Measurements from ENCODE around the gene CKS1B.

Gene CKS1B

DNA sequence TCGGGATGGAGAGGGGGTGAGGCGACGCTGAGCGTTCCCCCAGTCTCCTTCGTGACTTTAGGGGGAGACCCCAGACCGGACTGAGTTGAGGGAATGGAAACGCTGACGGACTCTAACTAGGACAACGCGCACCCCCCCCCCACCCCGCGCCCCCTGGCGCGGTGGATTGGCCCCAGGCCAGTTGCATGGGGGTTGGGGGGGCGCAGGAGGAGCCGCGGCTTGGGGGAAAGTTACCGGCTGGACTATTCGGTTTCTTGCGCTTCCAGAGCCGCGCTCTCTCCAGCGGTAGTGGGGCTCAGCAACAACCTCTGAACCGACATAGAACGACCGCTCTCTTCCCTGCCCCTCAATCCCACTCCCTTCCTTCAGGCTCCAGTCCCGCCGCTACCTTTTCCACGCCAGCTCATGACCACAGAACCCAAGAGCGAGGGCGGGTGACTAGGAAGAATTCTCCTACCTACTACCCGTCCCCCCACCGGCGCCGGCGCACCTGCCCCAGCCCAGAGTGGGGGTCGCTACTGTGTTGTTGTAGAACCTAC lies 28.8 kb downstream of the CKS1B start:
- peak; percentile 52 for DNase-seq

DNA sequence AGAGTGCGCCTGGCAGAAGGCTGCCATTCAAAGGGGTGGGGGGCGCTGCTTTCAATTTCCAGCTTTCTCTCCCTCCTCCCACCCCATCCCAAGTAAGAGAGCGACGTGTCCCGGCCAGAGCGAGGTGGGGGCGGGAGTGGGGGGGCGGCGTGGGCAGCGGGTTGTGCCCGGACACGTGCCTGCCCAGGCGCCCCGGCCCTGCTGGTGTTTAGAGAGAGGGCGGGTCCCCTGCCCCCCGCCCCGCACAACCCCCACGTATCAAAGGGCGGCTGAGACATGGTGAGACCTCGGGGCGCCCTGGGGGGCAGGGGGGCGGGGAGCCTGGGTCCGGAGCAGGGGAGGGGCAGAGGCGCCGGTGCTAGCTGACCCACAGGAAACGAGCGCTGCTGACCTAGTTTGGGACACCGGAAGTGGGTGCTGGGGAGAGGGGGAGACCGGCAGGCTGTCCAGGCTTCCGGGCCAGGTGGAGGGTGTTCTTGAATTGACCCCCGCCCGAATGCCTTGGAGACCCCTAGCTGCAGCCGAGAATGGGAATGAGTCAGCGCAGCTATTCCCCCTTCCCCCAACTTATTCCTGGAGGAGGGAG lies 29.4 kb downstream of the CKS1B start:
- peak; percentile 45 for DNase-seq

- DNase-seq = peak; percentile 25
Observed at GRCh38 chr1:155004352-155005075, 30.0 kb downstream of the CKS1B start.

DNA sequence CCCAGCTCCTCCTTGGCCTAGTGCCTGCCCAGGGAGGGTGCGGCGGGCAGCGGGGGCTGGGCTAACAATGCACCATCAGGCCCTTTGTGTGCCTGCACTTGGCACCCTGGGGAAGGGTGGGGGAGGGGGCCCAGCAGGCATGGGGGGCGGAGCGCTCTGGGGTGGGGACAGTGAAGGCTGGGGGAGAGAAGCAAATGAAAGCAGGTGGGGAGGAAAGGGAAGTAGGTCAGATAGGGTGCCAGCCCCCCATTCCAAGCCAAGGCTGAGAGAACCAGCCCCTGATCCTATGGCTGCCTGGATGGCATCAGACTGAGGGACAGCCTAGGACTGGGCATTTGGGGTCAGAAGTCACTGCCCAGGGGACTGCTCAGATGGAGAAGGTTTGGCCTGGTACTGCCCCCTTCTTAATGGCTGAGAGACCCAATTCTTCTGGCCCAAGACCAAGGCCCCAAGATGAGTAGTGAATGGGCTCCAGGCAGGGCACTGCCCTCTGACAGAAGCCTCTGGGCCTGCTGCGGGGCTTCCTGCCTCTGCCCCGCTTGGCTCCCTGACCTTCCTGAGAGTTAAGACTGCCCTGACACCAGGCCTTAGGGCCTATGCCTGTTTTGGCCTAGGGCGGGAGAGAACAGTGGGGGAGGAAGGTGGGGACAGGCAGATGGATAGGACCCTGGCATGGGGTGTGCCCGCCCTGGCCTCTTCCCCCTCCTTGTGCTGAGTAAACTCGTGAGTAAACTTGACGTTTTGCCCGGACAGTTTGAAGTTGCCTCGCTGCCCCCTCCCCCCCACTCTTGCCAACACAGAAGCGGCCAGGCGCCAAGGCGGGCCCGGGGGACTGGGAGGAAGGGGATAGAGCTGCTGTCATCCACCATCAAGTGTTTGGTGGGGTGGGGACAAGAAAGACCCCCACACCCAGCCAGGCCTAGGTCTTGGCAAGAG lies 30.9 kb downstream of the CKS1B start:
- DNase-seq = peak; percentile 71

GRCh38 chr1:155006601-155007101 lies 32.2 kb downstream of the CKS1B start:
- DNase-seq = peak; percentile 84

- DNase-seq = no peak
Observed at GRCh38 chr1:155007251-155007828, 32.9 kb downstream of the CKS1B start.

GRCh38 chr1:155008015-155008941 lies 33.8 kb downstream of the CKS1B start:
- DNase-seq = peak; percentile 56

DNA sequence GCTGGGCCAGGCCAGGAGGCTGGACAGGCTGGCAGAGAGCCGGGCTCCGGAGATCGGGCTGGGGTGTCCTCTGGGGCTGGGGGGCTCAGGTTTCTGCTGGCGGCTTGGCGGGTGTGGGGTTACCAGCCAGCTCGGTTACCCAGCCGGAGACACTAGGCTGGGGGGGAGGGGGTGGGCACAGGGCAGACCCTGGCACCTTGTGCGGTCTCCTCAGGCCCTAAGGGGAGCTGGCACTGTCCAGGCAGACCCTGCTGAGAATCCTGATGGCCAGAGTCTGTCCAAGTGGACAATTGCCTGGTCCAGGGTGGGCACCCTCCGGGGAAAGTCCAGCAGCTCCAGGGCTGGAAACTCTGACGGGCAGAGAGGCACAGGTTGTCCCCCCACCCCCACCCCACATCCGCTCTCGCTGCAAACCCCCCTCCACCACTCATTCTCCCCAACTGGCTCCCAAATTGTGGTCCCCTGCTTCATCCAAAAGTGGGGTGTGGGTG lies 34.8 kb downstream of the CKS1B start:
- DNase-seq = no peak

DNA sequence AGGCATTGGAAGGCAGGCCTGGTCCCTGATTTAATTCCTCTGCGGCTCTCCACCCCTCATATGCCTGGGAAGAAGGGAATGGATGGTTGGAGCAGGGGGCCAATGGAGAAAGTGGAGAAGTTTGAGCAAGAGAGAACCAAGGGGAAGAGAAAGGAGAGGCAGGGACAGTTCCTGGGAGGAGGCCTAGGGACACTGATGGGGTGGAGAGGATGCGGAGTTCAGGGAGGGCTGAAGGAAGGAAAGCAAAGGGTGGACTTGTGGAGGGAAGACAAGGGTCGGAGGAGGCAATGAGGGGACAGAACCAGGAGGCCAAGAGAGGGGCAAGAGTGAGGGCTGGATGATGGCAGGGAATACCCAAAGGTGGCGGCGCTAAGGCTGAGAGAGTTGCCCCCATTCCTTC lies 35.3 kb downstream of the CKS1B start:
- no peak for DNase-seq

DNA sequence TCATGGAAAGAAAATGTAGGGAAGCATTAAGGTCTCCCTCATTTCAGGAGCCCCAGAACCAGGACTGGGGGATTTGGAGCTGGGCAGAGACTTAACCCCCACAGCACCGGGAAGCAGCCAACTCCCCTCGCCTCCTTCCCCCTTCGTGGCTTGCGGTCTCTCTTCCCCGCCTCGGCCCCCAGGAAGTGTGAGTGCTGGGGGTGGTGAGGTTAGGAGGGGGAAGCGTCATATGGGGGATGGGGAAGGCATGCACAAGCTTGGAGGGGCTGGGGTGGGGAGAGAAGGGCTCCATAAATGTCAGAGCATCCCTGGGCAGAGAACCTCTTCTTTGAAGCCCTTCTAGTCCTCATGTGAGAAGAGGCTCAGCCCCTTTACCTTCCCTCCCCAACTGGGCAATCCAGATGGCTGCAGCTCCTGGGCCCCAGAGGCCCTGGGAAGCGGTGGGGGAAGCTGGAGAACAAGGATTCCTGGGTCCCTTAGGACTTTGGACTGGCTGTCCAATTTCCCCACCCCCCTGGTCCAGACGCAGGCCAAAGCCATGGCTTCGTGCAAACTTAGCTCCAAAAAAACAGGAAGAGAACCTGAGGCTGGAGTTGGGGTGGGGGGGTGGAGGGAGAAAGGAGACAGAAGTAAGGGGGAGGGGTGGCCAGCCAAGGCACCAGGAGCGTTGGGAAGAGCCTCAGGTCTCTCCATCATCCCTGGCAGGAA lies 35.9 kb downstream of the CKS1B start:
- DNase-seq = peak; percentile 29

DNA sequence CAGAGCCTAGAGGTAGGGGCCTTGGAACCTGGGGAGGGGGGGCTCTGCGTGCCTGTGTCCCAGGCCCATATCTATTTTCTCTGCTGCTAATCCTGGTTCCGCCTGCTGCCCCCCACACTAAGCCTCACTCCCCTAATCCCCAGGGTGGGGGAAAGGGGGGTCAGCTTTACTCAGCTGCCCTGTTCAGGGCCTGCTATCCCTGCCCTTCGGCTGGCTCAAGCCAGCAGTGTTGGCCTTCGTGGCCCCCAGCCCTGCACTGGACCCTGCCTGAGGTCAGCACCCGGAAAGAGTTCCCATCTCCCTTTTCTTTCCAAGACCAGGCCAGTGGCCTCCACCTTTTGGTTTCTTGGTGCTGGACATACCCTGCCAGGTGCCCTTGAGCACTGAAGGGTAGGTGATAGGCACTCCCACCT lies 36.5 kb downstream of the CKS1B start:
- no peak for DNase-seq

DNA sequence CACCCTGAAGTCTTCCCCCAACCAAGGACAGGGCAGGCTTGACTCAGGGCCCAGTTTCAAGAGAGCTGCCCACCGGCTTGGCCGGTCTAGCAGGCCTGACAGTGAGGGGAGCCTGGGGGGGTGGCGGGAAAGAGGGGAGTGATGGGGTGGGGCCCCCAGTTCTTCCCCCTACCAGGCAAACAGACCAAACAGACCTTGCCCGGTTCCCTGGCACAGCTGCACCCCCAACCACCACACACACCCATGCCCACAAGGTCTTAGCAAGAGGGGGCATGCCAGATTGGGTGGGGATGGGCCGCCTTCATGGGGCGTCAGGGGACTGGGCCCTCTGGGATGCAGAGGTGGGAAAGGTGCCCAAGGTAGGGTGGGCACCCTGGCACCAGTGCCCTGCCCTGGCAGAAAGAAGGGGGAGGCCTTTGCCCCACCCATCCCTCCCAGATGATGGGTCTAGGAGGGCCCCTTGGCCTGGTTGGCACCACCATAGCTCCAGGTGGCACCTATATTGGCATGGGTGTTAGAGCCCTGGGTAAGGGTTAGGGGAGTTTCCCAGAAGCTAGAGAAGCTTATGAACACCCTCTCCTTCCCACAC lies 37.0 kb downstream of the CKS1B start:
- DNase-seq = no peak

GRCh38 chr1:155012026-155012546 lies 37.6 kb downstream of the CKS1B start:
- peak; percentile 94 for DNase-seq

- DNase-seq = peak; percentile 62
Observed at GRCh38 chr1:155012776-155013602, 38.5 kb downstream of the CKS1B start.

DNA sequence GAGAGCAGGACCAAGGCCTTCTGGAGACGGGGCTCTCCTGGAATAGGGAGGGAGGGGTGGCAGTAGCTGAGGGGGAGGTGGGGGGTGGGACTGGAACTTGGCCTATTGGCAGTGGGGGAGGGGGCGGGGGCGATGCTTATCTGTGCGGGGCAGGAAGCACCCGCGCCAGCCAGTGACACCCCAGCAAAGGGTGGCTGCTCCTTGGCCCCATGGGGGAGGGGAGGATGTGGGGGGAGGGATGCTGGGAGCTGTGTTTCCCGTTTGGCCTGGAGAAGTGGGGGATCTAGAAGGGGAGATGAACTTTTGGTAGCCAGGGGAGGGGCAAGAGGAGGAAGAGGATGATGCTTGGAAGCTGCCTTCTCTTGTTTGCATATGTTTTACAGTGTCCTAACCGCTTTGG lies 39.2 kb downstream of the CKS1B start:
- DNase-seq = peak; percentile 76

DNA sequence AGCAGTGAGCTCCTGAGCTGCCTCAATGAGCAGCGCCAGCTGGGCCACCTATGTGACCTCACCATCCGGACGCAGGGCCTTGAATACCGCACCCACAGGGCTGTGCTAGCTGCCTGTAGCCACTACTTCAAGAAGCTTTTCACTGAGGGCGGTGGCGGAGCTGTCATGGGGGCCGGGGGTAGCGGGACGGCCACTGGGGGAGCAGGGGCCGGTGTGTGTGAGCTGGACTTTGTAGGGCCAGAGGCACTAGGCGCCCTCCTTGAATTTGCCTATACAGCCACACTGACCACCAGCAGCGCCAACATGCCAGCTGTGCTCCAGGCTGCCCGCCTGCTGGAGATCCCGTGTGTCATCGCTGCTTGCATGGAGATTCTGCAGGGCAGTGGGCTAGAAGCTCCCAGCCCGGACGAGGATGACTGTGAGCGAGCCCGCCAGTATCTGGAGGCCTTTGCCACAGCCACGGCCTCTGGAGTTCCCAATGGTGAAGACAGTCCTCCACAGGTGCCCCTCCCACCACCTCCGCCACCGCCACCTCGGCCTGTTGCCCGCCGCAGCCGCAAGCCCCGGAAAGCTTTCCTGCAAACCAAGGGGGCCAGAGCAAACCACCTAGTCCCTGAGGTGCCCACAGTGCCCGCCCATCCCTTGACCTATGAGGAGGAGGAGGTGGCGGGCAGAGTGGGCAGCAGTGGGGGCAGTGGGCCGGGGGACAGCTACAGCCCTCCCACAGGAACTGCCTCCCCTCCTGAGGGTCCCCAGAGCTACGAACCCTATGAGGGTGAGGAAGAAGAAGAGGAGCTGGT lies 40.4 kb downstream of the CKS1B start:
- no peak for DNase-seq

DNA sequence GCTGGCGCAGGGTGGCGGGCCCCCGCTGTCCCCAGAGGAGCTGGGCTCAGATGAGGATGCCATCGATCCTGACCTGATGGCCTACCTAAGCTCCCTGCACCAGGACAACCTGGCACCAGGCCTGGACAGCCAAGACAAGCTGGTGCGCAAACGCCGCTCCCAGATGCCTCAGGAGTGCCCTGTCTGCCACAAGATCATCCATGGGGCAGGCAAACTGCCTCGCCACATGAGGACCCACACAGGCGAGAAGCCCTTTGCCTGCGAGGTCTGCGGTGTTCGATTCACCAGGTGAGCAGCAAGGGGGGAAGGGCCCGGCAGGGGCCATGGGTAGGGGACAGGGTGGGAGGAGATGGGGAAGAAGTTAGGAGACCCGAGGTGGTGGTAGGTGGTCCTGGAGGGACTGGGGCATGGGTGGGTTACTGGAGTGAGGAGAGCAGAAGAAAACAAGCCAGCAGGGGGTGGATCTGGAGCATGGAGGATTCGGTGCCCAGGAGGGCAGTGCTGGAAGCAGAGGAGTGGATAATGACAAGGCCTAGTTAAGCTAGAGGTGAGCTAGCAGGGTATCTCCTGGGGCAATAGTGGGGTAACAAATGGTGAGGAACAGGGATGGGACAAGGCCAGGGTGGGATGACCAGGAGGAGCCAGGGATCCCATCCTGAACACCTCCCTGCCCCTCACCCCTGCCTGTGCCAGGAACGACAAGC lies 41.2 kb downstream of the CKS1B start:
- DNase-seq = no peak
